ENCODE measurements around the gene RPS6KA2. TPM values are rescaled to one million over a fixed set of nuclear protein-coding genes. Genes with fewer than 3 reads are reported as not detected.

The RPS6KA2 gene
- total RNA-seq, 1 experiment from 2014 or later, result 4.1 TPM

- BruUV-seq (replicated peaks), result no TSS peak
- CTCF ChIA-PET, result no interaction called here
- POLR2A ChIA-PET, result no interaction called here
- Histone ChIP-seq H3K36me3 (ENCODE audit: control insufficient read depth, insufficient read depth, low read length) (no peaks in the 10 kb centered on the region), H3K9me3 (ENCODE audit: control insufficient read depth, insufficient read depth, low read depth, low read length) (no peaks in the 10 kb centered on the region), H3K27ac (ENCODE audit: low read length) (no peak overlapping the region), H3K27me3 (ENCODE audit: control insufficient read depth, insufficient read depth, low read length) (no peaks in the 10 kb centered on the region), H3K4me3 (ENCODE audit: low read depth in 2 of 2, low read length in 2 of 2) (no peak overlapping the region), H3K4me1 (ENCODE audit: control insufficient read depth, insufficient read depth, low read length) (no peaks in the 10 kb centered on the region)
- ATAC-seq (no peak), DNase-seq (ENCODE audit: low read depth, low spot score) (no peak)
- intact Hi-C loops (cut with micrococcal nuclease; ENCODE audit: unreplicated experiment) (no loop called here), in situ Hi-C loops (cut with HindIII; ENCODE audit: low pct_unique_long_range_greater_than_20kb, low sequenced_read_pairs) (no loop called here)
- TF ChIP-seq POLR2AphosphoS5 (IDR thresholded peaks at IDR 0.05; ENCODE audit: low read depth, low read length) (no peak), TCF7L2 (IDR thresholded peaks at IDR 0.05; ENCODE audit: low read depth, low read length) (no peak), CTCF (IDR thresholded peaks at IDR 0.05) (no peak), SIN3A (IDR thresholded peaks at IDR 0.05; ENCODE audit: borderline replicate concordance, insufficient read depth, low read depth, low read length) (no peak), REST (IDR thresholded peaks at IDR 0.05; ENCODE audit: insufficient read depth in 1 of 2, low read depth in 2 of 2, low read length in 1 of 2) (no peak)
These were observed 208.3 kb downstream of the RPS6KA2 start for GRCh38 chr6:166418691-166419143.

GRCh38 chr6:166417285-166417691 is 209.8 kb downstream of the RPS6KA2 start:
- H3K9me3 ChIP-seq (ENCODE audit: control insufficient read depth, insufficient read depth, low read depth, low read length), result no peaks in the 10 kb centered on the region
- CTCF ChIA-PET, result no interaction called here
- no TSS peak for BruUV-seq (replicated peaks)
- H3K36me3 ChIP-seq (ENCODE audit: control insufficient read depth, insufficient read depth, low read length), result no peaks in the 10 kb centered on the region
- no peak for ATAC-seq
- no peak overlapping the region for H3K27ac ChIP-seq (ENCODE audit: low read length)
- DNase-seq (ENCODE audit: low read depth, low spot score), result no peak
- no peaks in the 10 kb centered on the region for H3K4me1 ChIP-seq (ENCODE audit: control insufficient read depth, insufficient read depth, low read length)
- POLR2A ChIA-PET, result interaction anchor here (0.5 kb wide), 1 partner anchor 23 kb away, joined by 5 read pairs; no protein-coding TSS in a partner anchor
- in situ Hi-C loops (cut with HindIII; ENCODE audit: low pct_unique_long_range_greater_than_20kb, low sequenced_read_pairs), result no loop called here
- no peaks in the 10 kb centered on the region for H3K27me3 ChIP-seq (ENCODE audit: control insufficient read depth, insufficient read depth, low read length)
- no peak for TF ChIP-seq CTCF (IDR thresholded peaks at IDR 0.05)
- intact Hi-C loops (cut with micrococcal nuclease; ENCODE audit: unreplicated experiment), result no loop called here
- H3K4me3 ChIP-seq (ENCODE audit: low read depth in 2 of 2, low read length in 2 of 2), result no peak overlapping the region

Data from Panc1 (cell line).